T47D (cell line): ENCODE data around the gene PRKCZ.

Experiments used
- DNase-seq, 2 experiments: peaks; one replicate each; pipeline versions ENCODE4 v3.0.0 to v3.0.0-alpha.2; 2011 to 2012; ENCODE audit warnings: low read depth in 1 of 2, low spot score in 1 of 2
- JUND ChIP-seq: IDR thresholded peaks from 2 replicates; pipeline ENCODE4 v1.6.1; 2012; ENCODE audit warnings: low read depth
- in situ Hi-C: cut with HindIII; loops from 2 replicates; pipeline ENCODE4 v1.10.0; 2016; ENCODE audit warnings: low sequenced_read_pairs, low pct_unique_long_range_greater_than_20kb

PRKCZ gene

DNA sequence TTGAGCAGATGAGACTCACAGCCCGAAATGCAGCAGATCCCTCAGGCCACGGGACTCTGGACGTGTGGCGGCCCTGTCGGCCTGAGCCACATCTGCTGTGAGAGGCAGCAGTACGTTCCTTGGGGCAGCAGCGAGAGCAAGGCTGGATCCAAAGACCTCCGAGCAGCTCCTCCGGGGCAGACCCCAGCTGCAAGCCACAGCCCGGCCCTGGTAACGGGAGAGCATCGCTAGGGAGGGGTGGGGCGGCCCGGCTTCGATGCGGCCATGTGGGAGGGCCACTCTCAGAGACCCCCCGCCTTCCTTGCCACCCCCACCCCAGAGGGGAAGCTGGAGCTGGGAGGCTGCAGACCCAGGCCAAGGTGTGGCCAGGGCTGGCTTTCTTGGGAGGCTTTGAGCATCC lies 17.8 kb downstream of the PRKCZ start:
- in situ Hi-C loops: no loop called here
- TF ChIP-seq JUND: no peak
- no peak for DNase-seq

DNA sequence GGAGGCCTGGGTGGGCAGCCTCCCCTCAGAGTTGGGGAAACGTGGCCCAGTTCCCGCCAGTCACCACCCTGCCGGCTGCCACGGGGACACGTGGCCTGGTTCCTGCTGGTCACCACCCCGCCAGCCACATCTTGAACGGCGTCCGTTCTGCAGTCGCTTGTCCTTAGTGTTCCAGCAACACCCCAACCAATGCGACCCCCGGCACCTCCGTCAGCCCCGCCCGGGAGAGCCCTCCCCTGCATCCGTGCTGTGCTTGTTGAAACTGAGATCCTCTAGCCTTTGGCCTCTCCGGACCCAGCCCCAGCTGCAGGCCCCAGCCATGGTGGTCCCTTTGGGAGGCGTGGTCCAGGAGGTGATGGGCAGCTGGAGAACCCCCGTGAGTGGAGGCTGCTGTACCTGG lies 18.7 kb downstream of the PRKCZ start:
- no peak for DNase-seq
- no peak for TF ChIP-seq JUND
- in situ Hi-C loops: no loop called here

DNA sequence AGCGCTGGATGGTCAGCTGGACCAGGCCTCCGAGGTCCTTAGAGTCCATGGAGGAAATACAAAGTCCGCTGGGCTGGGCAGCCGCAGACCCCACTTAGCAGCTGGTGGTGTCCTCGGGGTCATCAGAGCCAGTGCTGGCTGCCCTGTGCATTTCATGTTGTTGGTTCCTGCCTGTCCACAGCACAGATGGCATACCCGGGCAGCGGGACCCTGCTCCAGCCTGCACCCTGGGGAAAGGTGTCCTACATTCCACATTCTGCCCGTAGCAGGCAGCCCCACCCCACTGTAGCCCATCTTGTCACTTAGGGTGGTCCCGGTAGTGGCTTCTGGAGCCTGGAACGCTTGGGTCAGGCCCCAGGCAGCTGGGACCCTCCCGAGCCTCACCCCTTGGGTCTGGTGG lies 19.8 kb downstream of the PRKCZ start:
- no peak for DNase-seq
- no peak for TF ChIP-seq JUND
- in situ Hi-C loops: no loop called here

DNA sequence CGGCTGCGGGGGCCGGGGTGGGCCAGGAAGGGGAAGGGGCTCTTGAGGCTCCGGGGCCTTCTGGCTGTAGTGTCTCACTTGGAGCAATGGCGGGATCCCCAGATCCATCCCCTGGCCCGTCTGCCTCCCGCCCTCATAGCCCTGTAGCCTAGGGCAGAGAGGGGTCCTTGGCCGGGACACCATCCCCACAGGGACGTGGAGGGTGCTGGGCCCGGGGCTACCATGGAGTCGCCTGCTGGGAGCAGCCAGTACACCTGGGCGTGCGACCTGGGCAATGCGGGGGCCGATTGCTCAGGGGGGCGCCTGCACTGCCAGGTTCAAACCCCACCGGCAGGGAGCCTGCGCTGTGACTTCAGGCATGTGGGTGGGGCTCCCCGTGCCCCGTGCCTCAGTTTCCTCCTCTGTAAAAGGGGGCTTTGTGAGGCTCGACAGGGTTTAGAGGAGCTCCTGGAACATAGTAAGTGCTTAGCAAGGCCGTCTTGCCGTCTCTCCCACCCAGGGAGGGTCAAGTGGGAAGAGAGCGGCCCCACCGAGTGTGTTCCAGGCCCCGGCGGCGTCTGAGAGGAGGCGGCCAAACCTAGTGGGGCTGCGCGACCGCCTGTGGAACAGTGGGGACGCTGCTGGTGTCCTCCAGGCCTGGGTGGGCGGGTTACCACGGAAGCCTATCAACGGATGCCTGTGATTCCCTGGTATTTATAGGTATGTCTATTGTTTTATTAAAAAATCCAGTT lies 20.8 kb downstream of the PRKCZ start:
- no peak for TF ChIP-seq JUND
- in situ Hi-C loops: no loop called here

DNA sequence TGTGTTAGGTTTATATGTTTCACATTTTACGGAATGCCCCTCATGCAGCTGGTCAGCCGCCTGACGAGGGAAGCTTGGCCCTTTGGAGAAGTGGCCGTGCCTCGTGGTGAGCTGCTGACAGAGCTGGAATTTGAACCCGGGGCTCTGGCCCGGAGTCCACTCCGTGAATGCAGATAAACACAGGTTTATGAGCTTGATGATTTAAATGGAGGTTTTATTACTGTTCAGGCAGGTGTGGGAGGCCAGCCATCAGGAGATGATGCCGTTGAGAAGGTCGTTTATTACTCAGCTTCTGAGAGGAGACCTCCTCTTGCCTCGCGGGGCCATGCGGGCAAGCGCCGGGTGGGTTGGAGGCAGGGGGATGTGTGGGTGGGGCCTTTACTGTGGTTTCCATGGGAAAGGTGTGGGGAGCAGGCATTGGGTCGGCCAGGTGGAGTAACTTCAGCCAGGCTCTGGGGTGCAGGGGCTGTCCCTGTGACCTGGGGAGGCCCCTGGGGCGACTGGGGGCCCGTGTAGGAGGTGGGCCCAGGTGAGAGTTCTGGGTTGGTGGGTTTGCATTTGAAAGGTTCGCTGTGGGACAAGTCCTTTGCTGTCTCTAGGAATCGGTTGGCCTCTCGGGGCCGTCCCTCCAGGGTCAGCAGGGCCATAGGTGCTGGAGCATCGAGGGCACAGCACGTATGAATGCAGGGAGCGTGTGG lies 22.0 kb downstream of the PRKCZ start:
- TF ChIP-seq JUND: no peak
- in situ Hi-C loops: no loop called here
- DNase-seq: no peak

More for the DNA sequence above, 20.8 kb downstream of the PRKCZ start:
- no peak for DNase-seq

DNA sequence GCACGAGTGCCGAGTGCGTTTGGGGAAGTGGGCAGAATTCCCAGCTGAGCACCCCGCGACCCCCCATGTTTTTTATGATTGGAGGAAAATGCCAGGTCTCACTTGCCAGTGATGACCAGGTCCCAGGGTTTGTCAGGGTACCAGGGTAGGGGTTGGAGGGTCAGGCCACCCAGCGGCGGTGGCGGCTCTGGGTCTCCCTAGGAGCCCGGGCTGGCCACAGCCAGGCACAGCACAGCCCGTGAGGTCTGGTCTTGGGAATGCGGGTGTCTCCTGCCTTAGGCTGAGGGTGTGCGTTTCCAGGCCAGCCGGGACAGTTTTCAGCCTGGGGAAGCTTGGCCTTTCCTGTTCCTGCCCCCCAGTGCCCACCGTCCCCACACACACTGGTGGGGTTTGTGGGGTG lies 22.7 kb downstream of the PRKCZ start:
- in situ Hi-C loops: no loop called here
- no peak for DNase-seq
- no peak for TF ChIP-seq JUND

DNA sequence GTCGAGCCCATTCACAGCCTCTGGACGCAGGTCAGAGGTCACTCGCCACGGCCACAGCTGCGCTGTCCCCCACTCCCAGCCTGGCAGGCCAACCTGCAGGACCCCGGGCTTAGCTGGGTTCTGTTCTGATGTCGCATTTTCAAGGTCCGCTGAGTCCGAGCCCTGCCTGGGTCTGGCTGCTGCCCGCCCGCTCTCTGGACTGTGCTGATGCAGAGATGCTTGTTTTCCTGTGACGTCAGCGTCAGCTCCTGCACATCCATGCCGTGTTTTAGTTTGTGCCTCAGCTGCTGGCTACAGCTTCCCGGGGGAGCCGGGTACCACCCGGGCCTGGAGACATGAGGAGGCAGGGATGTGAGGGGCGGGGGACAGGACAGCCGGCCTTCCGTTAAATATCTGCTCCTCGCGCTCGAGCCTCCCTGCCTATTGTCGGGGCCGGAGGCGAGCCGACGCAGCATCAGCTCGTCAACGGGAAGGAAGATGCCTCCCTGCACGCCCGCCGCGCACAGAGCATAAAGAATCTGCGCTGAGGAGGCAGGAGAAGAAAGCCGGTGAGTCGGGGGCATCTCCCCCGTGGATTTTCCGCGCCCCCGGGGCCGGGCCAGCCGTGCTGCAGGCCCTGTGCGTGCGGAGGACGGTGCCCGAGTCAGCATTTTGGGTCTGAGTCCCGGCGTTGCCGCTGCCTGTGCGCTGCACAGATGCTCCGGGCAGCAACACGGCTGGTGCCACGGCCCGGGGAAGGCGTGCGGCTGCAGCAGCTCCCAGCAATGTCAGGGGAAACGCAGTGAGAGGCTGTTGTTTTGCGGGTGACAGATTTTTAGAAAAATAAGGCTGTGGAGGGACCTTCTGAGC lies 23.4 kb downstream of the PRKCZ start:
- in situ Hi-C loops: no loop called here
- no peak for TF ChIP-seq JUND
- no peak for DNase-seq

DNA sequence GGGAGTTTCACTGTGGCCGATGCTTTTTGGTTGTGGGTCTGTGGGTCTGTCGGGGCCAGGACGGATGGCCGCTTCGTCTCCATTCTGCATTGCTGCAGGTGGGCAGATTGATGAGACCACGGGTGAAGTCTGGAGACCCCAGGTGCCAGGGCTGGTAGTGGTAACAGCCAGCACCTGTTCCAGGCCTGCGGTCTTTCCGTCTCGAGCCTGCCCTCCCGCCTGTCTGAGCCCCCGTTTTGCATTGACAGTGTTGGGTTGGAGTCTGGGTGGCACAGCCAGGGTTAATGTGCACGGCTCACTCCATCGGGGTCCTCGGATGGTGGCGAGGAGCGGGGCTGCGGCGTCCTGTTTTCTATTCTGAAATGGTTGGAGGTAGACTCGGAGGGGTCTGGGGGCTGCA lies 24.2 kb downstream of the PRKCZ start:
- TF ChIP-seq JUND: no peak
- no peak for DNase-seq
- in situ Hi-C loops: no loop called here

DNA sequence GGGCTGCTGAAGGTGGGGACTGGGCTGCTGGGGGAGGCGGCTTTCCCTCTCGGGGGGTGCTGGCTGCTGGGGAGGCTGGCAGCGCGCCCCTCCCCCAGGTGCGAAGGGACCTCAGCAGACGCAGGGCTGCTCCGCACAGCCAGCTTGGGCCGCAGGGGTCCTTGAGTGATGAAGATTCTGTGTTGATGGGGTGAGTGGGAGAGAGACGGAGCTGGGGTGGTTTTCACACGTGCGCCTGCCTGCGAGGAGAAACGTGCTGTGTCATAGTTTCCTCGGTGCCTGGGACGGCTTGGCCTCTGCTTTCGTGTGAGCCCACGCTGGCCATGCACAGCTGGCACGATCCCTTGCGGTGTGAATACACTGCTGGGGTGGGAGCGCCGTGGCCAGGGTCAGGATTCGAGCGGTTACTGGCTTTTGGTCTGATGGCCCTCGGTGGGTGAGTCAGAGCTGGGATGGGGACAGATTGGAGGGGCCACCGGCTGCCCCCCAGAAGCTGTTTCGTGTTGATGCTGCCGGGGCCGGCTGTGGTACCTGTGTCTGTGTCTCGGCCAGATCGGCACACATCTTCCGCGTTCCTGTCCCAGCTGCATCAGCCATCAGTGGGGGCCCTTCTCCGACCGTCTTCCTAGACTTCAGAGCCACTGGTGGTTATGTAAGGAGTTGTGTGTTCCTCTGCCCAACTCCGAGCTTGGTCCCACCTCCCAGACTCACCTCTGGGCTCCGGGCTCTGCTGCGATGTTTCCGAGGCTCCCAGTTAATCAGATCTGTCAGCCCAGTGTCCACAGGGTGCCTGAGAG lies 24.9 kb downstream of the PRKCZ start:
- DNase-seq: no peak
- TF ChIP-seq JUND: no peak
- in situ Hi-C loops: no loop called here

DNA sequence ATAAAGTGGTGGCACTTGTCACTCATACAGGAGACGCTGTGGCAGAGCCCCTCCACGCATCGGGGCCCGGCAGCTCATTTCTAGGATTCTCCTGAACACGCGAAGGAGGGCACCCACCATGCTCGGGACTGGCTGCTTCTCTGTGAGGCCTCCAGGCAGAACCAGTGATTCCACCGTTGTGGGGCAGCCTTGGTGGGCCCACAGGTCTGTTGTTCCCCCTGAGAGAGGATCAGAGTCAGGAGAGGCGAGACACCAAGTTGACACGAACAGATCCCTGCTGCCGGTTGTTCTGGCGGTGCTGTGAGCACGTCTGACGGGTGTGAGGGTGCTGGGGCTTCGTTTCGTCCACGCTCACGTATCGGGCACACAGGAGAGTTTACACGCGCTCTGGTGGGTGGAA lies 26.6 kb downstream of the PRKCZ start:
- in situ Hi-C loops: no loop called here
- DNase-seq: no peak
- no peak for TF ChIP-seq JUND

DNA sequence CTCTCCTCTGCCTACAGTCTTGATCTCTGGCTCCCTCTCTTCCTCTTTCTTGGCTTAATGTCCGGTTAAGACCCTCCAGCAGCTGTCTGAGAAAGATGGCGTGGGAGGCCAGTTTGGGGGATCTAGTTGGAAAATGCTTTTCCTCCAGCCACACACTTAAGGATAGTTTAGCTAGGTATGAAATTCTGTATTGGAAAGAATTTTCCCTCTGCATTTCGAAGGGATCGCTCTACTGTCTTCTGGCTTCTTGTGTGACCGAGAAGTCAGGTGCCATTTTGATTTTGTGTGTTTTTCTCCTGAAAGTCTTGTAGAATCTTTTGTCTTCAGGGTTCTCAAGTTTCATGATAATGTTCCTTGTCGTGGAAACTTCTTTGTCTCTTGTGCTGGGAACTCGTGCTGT lies 28.0 kb downstream of the PRKCZ start:
- DNase-seq: no peak
- in situ Hi-C loops: no loop called here
- no peak for TF ChIP-seq JUND

DNA sequence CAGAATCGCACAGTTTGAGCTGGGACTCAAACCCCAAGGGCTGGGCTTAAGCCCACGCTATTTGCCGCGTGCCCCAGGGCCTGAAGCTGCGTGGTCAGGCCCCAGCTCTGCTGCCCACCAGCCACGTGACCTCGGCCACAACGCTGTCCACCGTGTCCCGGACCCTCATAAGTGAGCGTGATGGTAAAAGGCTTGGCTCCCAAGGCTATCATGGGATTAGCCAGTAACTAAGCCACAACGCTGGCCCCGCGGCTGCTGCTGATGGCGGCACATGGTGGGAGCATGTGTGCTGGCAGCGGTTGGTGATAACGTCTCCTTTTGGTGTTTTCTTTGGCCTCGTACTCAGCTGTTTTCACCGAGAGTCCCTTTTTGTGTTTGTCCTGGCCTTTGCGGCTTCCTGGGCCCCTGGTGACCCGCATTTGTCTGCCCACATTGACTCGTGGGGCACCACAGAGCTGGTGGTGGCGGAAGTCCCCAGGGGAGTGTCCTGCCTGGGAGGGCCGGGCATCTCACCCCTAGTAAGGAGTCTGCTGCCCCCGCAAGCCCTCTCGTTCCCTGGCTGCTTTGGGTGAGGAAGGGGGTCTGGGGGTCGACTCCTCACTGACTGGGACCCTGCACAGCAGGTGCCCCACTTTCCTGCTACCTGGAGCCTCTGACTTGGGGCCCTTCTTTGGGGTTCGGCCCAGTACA lies 29.3 kb downstream of the PRKCZ start:
- in situ Hi-C loops: no loop called here
- TF ChIP-seq JUND: no peak
- no peak for DNase-seq
